MM.1S (cell line): ENCODE results near the gene NUCKS1.

Experiments
- DNase-seq: peaks from one replicate; pipeline ENCODE4 v3.0.0-alpha.2; 2015
- H2AFZ ChIP-seq: fragments of 300-600 bp; sonication (generic); 2 replicates; pipeline ENCODE4 v1.6.0; 2016; ENCODE audit warnings: antibody characterized with exemption, low read length
- H3F3A ChIP-seq: fragments of 300-600 bp; sonication (generic); 2 replicates; pipeline ENCODE4 v1.6.1; 2016; ENCODE audit warnings: mild to moderate bottlenecking, antibody characterized with exemption, low read length, moderate library complexity, mixed read lengths; ENCODE audit not compliant: insufficient read depth
- H3K27ac ChIP-seq: fragments of 300-600 bp; sonication (generic); 2 replicates; pipeline ENCODE4 v1.5.1; 2016; ENCODE audit warnings: mild to moderate bottlenecking, low read length
- H3K27me3 ChIP-seq: fragments of 300-600 bp; sonication (generic); replicated peaks from 2 replicates; pipeline ENCODE4 v1.6.0; 2016; ENCODE audit warnings: low read length; ENCODE audit not compliant: insufficient read depth
- H3K36me3 ChIP-seq: fragments of 300-600 bp; sonication (generic); replicated peaks from 2 replicates; pipeline ENCODE4 v1.6.1; 2016; ENCODE audit warnings: mild to moderate bottlenecking, low read length, mixed read lengths; ENCODE audit not compliant: insufficient read depth
- H3K4me1 ChIP-seq: fragments of 300-600 bp; sonication (generic); 2 replicates; pipeline ENCODE4 v1.6.1; 2016; ENCODE audit warnings: low read length, mixed read lengths
- H3K4me2 ChIP-seq: fragments of 300-600 bp; sonication (generic); 2 replicates; pipeline ENCODE4 v1.6.0; 2016; ENCODE audit warnings: low read depth, low read length
- H3K4me3 ChIP-seq: fragments of 300-600 bp; sonication (generic); 2 replicates; pipeline ENCODE4 v1.5.1; 2016; ENCODE audit warnings: low read length, mixed read lengths
- H3K79me2 ChIP-seq: fragments of 300-600 bp; sonication (generic); 2 replicates; pipeline ENCODE4 v1.6.1; 2016; ENCODE audit warnings: mixed run types, low read length, mixed read lengths
- H3K9ac ChIP-seq: fragments of 300-600 bp; sonication (generic); 2 replicates; pipeline ENCODE4 v1.6.1; 2016; ENCODE audit warnings: low read length, mixed read lengths
- H3K9me2 ChIP-seq: fragments of 300-600 bp; sonication (generic); replicated peaks from 2 replicates; pipeline ENCODE4 v1.6.1; 2016; ENCODE audit warnings: mild to moderate bottlenecking, low read length, mixed read lengths; ENCODE audit not compliant: insufficient read depth
- H3K9me3 ChIP-seq: fragments of 300-600 bp; sonication (generic); replicated peaks from 2 replicates; pipeline ENCODE4 v1.6.1; 2016; ENCODE audit warnings: mild to moderate bottlenecking, low read length, mixed read lengths; ENCODE audit not compliant: insufficient read depth
- H4K20me1 ChIP-seq: fragments of 300-600 bp; sonication (generic); 2 replicates; pipeline ENCODE4 v1.6.1; 2016; ENCODE audit warnings: mild to moderate bottlenecking, low read length, moderate library complexity, mixed read lengths; ENCODE audit not compliant: insufficient read depth
- CTCF ChIP-seq: fragments of 300-600 bp; sonication (generic); IDR thresholded peaks from 2 replicates; pipeline ENCODE4 v1.5.1; 2016; ENCODE audit warnings: antibody characterized with exemption, low read length, mixed read lengths
- EZH2 ChIP-seq: fragments of 300-600 bp; sonication (generic); optimal IDR thresholded peaks from 2 replicates; pipeline ENCODE3; 2017; ENCODE audit warnings: low read depth, mild to moderate bottlenecking, antibody characterized with exemption, low read length, mixed read lengths
- EZH2phosphoT487 ChIP-seq: fragments of 300-600 bp; sonication (generic); IDR thresholded peaks from 2 replicates; pipeline ENCODE4 v1.6.1; 2018; ENCODE audit warnings: antibody characterized with exemption, low read length

The NUCKS1 gene

GRCh38 chr1:205791568-205792180, 41.7 kb upstream of the NUCKS1 start:
- no peaks in the 10 kb centered on the region for H3K9me2 ChIP-seq
- H3K4me3 ChIP-seq, result no peak overlapping the region
- no peak overlapping the region for H3K4me2 ChIP-seq
- no peaks in the 10 kb centered on the region for H3K27me3 ChIP-seq
- H3K9me3 ChIP-seq, result no peaks in the 10 kb centered on the region
- H3K9ac ChIP-seq, result no peak overlapping the region
- H3K36me3 ChIP-seq, result no peaks in the 10 kb centered on the region
- H3F3A ChIP-seq, result no peaks in the 10 kb centered on the region
- no peaks in the 10 kb centered on the region for H4K20me1 ChIP-seq
- H3K27ac ChIP-seq, result no peak overlapping the region
- peak; percentile 72 for DNase-seq
- TF ChIP-seq EZH2phosphoT487, result no peak
- peak; percentile 97 for TF ChIP-seq CTCF
- H2AFZ ChIP-seq, result no peak overlapping the region
- no peaks in the 10 kb centered on the region for H3K79me2 ChIP-seq
- no peaks in the 10 kb centered on the region for H3K4me1 ChIP-seq

GRCh38 chr1:205787287-205787916, 37.4 kb upstream of the NUCKS1 start:
- no peak for TF ChIP-seq EZH2
- TF ChIP-seq CTCF, result no peak
- TF ChIP-seq EZH2phosphoT487, result no peak
- Histone ChIP-seq H2AFZ (no peak overlapping the region), H3K36me3 (no peaks in the 10 kb centered on the region), H3F3A (no peaks in the 10 kb centered on the region), H4K20me1 (no peaks in the 10 kb centered on the region), H3K4me2 (no peak overlapping the region), H3K4me3 (no peak overlapping the region), H3K79me2 (no peaks in the 10 kb centered on the region), H3K9me3 (no peaks in the 10 kb centered on the region), H3K27ac (no peak overlapping the region), H3K9ac (no peak overlapping the region), H3K4me1 (no peaks in the 10 kb centered on the region), H3K9me2 (no peaks in the 10 kb centered on the region), H3K27me3 (no peaks in the 10 kb centered on the region)
- DNase-seq, result no peak

- no peaks in the 10 kb centered on the region for H3K4me1 ChIP-seq
- H3K4me2 ChIP-seq, result no peak overlapping the region
- no peaks in the 10 kb centered on the region for H3F3A ChIP-seq
- no peaks in the 10 kb centered on the region for H3K9me2 ChIP-seq
- no peak overlapping the region for H3K4me3 ChIP-seq
- H3K36me3 ChIP-seq, result no peaks in the 10 kb centered on the region
- TF ChIP-seq CTCF (no peak), EZH2 (no peak), EZH2phosphoT487 (no peak)
- H3K9me3 ChIP-seq, result no peaks in the 10 kb centered on the region
- H3K27ac ChIP-seq, result no peak overlapping the region
- DNase-seq, result no peak
- H3K9ac ChIP-seq, result no peak overlapping the region
- H3K79me2 ChIP-seq, result no peaks in the 10 kb centered on the region
- H2AFZ ChIP-seq, result no peak overlapping the region
- no peaks in the 10 kb centered on the region for H3K27me3 ChIP-seq
- no peaks in the 10 kb centered on the region for H4K20me1 ChIP-seq
Observed at GRCh38 chr1:205786601-205787000, 36.6 kb upstream of the NUCKS1 start.
